Measurements from ENCODE around the gene TCF7L2.

DNA sequence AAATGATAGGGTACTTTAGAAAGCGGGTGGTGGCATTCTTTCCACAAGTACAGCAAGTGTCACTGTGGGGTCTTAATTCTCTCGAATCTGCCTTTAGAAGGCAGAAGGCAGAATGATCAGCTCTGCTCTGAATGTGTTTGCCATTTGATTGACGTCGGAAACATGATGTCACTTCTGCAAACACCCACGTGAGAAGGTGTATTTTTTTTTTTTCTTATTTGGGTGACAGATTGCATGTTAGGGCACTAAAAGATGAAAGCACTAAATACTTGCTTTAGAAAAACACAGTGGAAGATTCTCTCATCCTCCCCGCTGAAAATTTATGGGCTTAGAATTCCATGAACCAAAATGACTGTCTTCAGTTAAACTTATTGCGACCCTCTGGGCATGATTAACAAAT is 150.2 kb downstream of the TCF7L2 start:
- TF ChIP-seq, protein P1, sequence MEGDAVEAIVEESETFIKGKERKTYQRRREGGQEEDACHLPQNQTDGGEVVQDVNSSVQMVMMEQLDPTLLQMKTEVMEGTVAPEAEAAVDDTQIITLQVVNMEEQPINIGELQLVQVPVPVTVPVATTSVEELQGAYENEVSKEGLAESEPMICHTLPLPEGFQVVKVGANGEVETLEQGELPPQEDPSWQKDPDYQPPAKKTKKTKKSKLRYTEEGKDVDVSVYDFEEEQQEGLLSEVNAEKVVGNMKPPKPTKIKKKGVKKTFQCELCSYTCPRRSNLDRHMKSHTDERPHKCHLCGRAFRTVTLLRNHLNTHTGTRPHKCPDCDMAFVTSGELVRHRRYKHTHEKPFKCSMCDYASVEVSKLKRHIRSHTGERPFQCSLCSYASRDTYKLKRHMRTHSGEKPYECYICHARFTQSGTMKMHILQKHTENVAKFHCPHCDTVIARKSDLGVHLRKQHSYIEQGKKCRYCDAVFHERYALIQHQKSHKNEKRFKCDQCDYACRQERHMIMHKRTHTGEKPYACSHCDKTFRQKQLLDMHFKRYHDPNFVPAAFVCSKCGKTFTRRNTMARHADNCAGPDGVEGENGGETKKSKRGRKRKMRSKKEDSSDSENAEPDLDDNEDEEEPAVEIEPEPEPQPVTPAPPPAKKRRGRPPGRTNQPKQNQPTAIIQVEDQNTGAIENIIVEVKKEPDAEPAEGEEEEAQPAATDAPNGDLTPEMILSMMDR (conservative IDR thresholded peaks at IDR 0.05 in 1 of 2, IDR thresholded peaks at IDR 0.05 in 1 of 2; ENCODE audit: low read depth in 1 of 2, low read length in 2 of 2) = no peak
- TF ChIP-seq EZH2 (IDR thresholded peaks at IDR 0.05; ENCODE audit: low read length, missing control alignments) = no peak
